ENCODE results near the gene SNX15.

Gene SNX15

DNA sequence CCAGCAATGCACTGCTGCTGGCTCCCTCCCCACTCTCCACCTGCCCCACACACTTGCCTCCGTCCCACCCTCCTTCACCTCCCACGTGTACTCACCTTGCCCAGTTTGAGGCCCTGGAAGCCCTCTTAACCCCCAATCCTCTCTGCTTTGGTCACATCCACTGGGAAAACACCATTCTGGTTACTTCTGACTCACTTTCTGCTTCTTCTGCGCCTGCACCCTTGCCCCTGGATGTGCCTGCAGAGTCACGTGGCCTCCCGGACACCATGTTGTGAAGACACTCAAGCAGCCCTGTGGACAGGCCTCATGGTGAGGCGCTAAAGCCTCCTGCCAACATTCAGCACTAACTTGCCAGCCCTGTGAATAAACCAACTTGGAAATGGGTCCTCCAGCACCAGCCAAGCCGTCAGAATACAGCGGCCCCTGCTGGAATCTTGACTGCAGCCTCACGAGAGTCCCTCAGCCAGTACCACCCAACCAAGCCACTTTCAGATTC is 33.7 kb downstream of the SNX15 start:
- DNase-seq (ENCODE audit: low read depth) = peak; percentile 46
- no peak for TF ChIP-seq MYC (IDR thresholded peaks at IDR 0.05; ENCODE audit: low read depth, low read length)
- TF ChIP-seq POLR2A (IDR thresholded peaks at IDR 0.05; ENCODE audit: extremely low read depth, insufficient read length) = no peak
- TF ChIP-seq, protein P1, sequence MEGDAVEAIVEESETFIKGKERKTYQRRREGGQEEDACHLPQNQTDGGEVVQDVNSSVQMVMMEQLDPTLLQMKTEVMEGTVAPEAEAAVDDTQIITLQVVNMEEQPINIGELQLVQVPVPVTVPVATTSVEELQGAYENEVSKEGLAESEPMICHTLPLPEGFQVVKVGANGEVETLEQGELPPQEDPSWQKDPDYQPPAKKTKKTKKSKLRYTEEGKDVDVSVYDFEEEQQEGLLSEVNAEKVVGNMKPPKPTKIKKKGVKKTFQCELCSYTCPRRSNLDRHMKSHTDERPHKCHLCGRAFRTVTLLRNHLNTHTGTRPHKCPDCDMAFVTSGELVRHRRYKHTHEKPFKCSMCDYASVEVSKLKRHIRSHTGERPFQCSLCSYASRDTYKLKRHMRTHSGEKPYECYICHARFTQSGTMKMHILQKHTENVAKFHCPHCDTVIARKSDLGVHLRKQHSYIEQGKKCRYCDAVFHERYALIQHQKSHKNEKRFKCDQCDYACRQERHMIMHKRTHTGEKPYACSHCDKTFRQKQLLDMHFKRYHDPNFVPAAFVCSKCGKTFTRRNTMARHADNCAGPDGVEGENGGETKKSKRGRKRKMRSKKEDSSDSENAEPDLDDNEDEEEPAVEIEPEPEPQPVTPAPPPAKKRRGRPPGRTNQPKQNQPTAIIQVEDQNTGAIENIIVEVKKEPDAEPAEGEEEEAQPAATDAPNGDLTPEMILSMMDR (IDR thresholded peaks at IDR 0.05; ENCODE audit: low read depth, low read length) = no peak
- TF ChIP-seq, protein P2, sequence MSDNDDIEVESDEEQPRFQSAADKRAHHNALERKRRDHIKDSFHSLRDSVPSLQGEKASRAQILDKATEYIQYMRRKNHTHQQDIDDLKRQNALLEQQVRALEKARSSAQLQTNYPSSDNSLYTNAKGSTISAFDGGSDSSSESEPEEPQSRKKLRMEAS (IDR thresholded peaks at IDR 0.05; ENCODE audit: low read depth, low read length) = no peak
- no peak overlapping the region for H3K4me3 ChIP-seq (ENCODE audit: low read depth, low read length)

DNA sequence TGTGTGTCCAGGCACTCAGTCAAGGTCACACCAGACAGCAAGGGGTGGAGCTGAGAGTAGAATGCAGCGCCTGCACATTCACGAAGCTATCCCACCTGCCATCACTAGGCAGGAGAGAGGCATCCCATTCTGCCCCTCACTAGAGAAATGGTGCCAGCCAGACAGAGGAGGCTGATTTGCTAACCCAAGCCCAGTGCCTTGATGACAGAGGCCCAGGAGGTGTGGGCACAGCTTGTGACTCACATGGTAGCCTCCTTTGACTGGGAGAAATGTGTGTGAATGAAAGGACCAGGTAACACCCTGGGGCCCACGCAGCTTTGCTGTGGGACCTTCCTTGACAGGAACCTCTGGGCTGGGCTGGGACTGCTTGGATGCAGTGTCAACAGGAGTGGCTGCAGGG is 36.3 kb downstream of the SNX15 start:
- H3K4me3 ChIP-seq (ENCODE audit: low read depth, low read length) = no peak overlapping the region
- no peak for DNase-seq (ENCODE audit: low read depth)
- no peak for TF ChIP-seq MYC (IDR thresholded peaks at IDR 0.05; ENCODE audit: low read depth, low read length)

DNA sequence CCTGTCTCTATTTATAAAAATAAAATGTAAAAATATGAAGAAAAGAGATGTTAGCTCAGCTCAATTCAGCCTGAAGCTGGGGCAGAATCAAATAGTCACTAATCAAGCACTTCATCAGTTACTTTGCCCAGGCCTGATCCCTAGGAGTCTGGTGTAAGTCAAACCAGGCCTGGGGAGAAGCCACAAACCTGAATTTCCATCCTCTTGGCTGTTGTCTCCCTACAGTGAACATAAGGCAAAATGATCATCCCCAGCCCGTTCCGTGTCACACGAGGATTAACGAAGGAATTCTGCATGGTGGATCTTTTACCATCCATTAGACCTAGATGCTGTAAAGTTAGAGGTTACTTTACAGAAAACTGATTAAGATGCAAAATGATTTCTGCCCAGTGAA is 37.6 kb downstream of the SNX15 start:
- DNase-seq (ENCODE audit: low read depth) = no peak
- no peak overlapping the region for H3K4me3 ChIP-seq (ENCODE audit: low read depth, low read length)
- no peak for TF ChIP-seq MYC (IDR thresholded peaks at IDR 0.05; ENCODE audit: low read depth, low read length)
- TF ChIP-seq, protein P2 (IDR thresholded peaks at IDR 0.05; ENCODE audit: low read depth, low read length) = no peak
- TF ChIP-seq, protein P1 (IDR thresholded peaks at IDR 0.05; ENCODE audit: low read depth, low read length) = no peak
- no peak for TF ChIP-seq POLR2A (IDR thresholded peaks at IDR 0.05; ENCODE audit: extremely low read depth, insufficient read length)

DNA sequence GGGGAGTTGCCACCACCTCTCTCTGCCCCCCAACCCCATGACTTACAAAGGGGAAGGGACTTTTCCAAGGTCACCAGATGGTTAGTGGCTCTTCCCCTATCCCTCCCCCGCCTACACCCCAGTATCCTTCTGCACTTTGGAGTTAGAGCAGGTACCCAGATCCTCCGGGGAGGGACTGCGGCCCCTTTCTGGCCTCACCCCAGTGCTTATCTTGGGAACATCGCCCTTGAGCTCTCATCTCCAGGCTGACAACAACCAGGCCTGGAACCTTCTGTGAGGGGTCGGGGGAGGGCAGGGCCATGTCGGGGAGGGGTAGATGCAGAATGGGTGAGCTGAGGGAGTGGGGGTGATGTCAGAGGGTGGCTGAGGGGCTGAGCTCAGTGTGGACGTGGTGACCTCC is 38.6 kb downstream of the SNX15 start:
- TF ChIP-seq, protein P1 (IDR thresholded peaks at IDR 0.05; ENCODE audit: low read depth, low read length) = no peak
- TF ChIP-seq POLR2A (IDR thresholded peaks at IDR 0.05; ENCODE audit: extremely low read depth, insufficient read length) (no peak), MYC (IDR thresholded peaks at IDR 0.05; ENCODE audit: low read depth, low read length) (no peak)
- TF ChIP-seq, protein P2 (IDR thresholded peaks at IDR 0.05; ENCODE audit: low read depth, low read length) = no peak
- no peak for DNase-seq (ENCODE audit: low read depth)

DNA sequence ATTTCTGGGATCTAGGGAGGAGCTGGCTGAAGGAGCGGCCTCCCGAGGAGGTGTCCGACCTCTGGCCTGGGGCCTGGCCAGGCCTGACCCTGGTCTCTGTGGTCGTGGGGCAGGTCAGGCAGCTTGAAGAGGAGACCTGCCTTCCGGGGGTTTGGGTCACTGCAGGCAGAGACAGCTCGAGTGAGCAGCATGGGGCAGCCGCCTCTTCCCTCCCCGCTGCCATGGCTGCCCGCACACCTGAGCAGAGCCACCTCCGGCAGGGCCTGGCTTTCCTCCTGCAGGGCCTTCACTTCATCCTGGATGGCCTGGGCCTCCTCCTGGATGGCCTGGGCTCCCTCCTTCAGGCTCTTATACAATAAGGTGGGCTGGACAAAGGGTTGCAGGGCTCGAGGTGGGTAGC is 39.1 kb downstream of the SNX15 start:
- DNase-seq (ENCODE audit: low read depth) = no peak
- TF ChIP-seq, protein P1 (IDR thresholded peaks at IDR 0.05; ENCODE audit: low read depth, low read length) = no peak
- TF ChIP-seq MYC (IDR thresholded peaks at IDR 0.05; ENCODE audit: low read depth, low read length) = no peak
- no peak for TF ChIP-seq POLR2A (IDR thresholded peaks at IDR 0.05; ENCODE audit: extremely low read depth, insufficient read length)
- TF ChIP-seq, protein P2 (IDR thresholded peaks at IDR 0.05; ENCODE audit: low read depth, low read length) = no peak
- H3K4me3 ChIP-seq (ENCODE audit: low read depth, low read length) = no peak overlapping the region

More for the DNA sequence above, 38.6 kb downstream of the SNX15 start:
- no peak overlapping the region for H3K4me3 ChIP-seq (ENCODE audit: low read depth, low read length)

DNA sequence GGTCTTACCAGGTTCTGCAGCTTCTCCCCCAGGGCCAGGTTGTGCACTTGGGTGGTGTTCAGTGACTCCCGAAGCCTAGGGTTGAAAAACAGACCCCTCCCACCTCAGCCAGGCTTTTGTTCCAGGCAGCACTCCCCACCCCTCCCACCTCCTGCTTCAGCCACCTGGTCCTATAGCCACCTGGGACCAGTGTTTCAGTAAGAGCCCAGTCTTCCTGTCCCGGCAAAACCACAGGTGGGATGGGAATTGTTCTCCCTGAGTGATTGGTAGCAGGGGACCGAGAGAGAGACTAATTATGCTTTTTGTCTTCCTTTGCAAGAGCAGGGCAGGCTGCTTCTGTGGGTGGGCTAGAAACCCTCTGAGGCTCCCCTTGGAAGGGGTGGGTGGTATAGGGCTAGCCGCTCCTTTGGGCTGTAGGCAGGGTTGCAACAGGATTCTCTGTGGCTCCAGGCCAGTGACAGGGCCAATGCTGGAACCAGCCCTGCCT is 39.6 kb downstream of the SNX15 start:
- H3K4me3 ChIP-seq (ENCODE audit: low read depth, low read length) = no peak overlapping the region
- DNase-seq (ENCODE audit: low read depth) = no peak
- TF ChIP-seq MYC (IDR thresholded peaks at IDR 0.05; ENCODE audit: low read depth, low read length) = no peak
- TF ChIP-seq, protein P1 (IDR thresholded peaks at IDR 0.05; ENCODE audit: low read depth, low read length) = no peak
- TF ChIP-seq, protein P2 (IDR thresholded peaks at IDR 0.05; ENCODE audit: low read depth, low read length) = no peak
